GM12878 (cell line): ENCODE measurements around the gene ZNF443. TPM values are rescaled to one million over a fixed set of nuclear protein-coding genes. Genes with fewer than 3 reads are reported as not detected.

Experiments used
- ATAC-seq: fragments of 200-7000 bp; cut with Tn5 transposase; 3 replicates; pipeline ENCODE4 v1.9.1; 2020; ENCODE audit warnings: mild to moderate bottlenecking, moderate library complexity
- BruUV-seq: library from RNA; stranded (reverse); fragments of 400-500 nt; replicated peaks from 2 replicates; lab custom pipeline; 2021; lab: Mats Ljungman, UMichigan
- CTCF ChIA-PET: fragments of 300-600 bp; sonication (Branson Sonifier 250); formaldehyde crosslinking; extraction: SDS; loops from one replicate; lab custom pipeline; 2021; ENCODE audit warnings: inconsistent platforms; lab: Yijun Ruan, JAX
- POLR2A ChIA-PET: fragments of 350-600 bp; formaldehyde crosslinking; extraction: SDS; loops from one replicate; lab custom pipeline; 2021; ENCODE audit warnings: inconsistent platforms; lab: Charles Lee
- RAD21 ChIA-PET: fragments of 300-600 bp; sonication (Branson Sonifier 250); formaldehyde crosslinking; loops from one replicate; lab custom pipeline; 2023; ENCODE audit warnings: antibody characterized with exemption; ENCODE audit not compliant: unreplicated experiment; lab: Charles Lee
- SMC1A ChIA-PET: fragments of 300-600 bp; sonication (Branson Sonifier 250); formaldehyde crosslinking; loops from one replicate; lab custom pipeline; 2023; ENCODE audit not compliant: unreplicated experiment, uncharacterized antibody; lab: Charles Lee
- DNase-seq: peaks from one replicate; pipeline ENCODE4 v3.0.0-alpha.2; 2011; ENCODE audit warnings: low read depth, low spot score
- FAIRE-seq: peaks from 3 replicates; lab custom pipeline; 2011; peaks lifted over from hg19 to GRCh38; lab: Jason Lieb, UNC
- H2AFZ ChIP-seq: 2 replicates; pipeline ENCODE4 v1.6.0; 2011; ENCODE audit warnings: low read depth, low read length, control low read depth; ENCODE audit not compliant: control insufficient read depth
- H3K27ac ChIP-seq: 2 replicates; pipeline ENCODE4 v1.5.1; 2011; ENCODE audit warnings: control low read depth; ENCODE audit not compliant: control insufficient read depth, insufficient read depth
- H3K27me3 ChIP-seq, 2 experiments: replicated peaks in 1 of 2; 2 replicates each; pipeline versions ENCODE4 v1.6.0 to v1.6.1; 2011; ENCODE audit warnings: low read length in 1 of 2; ENCODE audit not compliant: control insufficient read depth in 2 of 2, insufficient read depth in 2 of 2
- H3K36me3 ChIP-seq, 2 experiments: 2 replicates each; pipeline ENCODE4 v1.5.1; 2011; ENCODE audit warnings: low read length in 1 of 2; ENCODE audit not compliant: control insufficient read depth in 2 of 2, insufficient read depth in 2 of 2
- H3K4me1 ChIP-seq: 2 replicates; pipeline ENCODE4 v1.6.1; 2011; ENCODE audit warnings: mild to moderate bottlenecking, low read length, moderate library complexity, mixed read lengths; ENCODE audit not compliant: control insufficient read depth, insufficient read depth
- H3K4me2 ChIP-seq: 2 replicates; pipeline ENCODE4 v1.6.0; 2011; ENCODE audit warnings: control low read depth; ENCODE audit not compliant: control insufficient read depth, insufficient read depth
- H3K4me3 ChIP-seq: fragments of 200-600 bp; sonication (generic); 2 replicates; pipeline ENCODE4 v1.5.1; 2016
- H3K79me2 ChIP-seq: 2 replicates; pipeline ENCODE4 v1.6.0; 2011; ENCODE audit warnings: low read length; ENCODE audit not compliant: control insufficient read depth, insufficient read depth
- H3K9ac ChIP-seq: 2 replicates; pipeline ENCODE4 v1.8.0; 2011; ENCODE audit warnings: low read length, control low read depth, mixed read lengths; ENCODE audit not compliant: control insufficient read depth, insufficient read depth
- H3K9me3 ChIP-seq: replicated peaks from 3 replicates; pipeline ENCODE4 v1.5.1; 2011; ENCODE audit warnings: mild to moderate bottlenecking, low read length; ENCODE audit not compliant: control insufficient read depth, insufficient read depth
- H4K20me1 ChIP-seq: 2 replicates; pipeline ENCODE4 v1.6.0; 2011; ENCODE audit not compliant: control insufficient read depth, insufficient read depth
- BACH1 ChIP-seq: fragments of 450-650 bp; IDR thresholded peaks from 2 replicates; pipeline ENCODE4 v1.6.1; 2017; ENCODE audit warnings: mild to moderate bottlenecking, borderline replicate concordance
- CEBPZ ChIP-seq: fragments of 150-350 bp; IDR thresholded peaks from 2 replicates; pipeline ENCODE4 v1.6.1; 2016; ENCODE audit warnings: low read depth, low read length
- GABPA ChIP-seq: IDR thresholded peaks from 2 replicates; pipeline ENCODE4 v1.6.1; 2014; ENCODE audit warnings: antibody characterized with exemption, low read depth, mild to moderate bottlenecking, inconsistent platforms
- HDAC2 ChIP-seq: fragments of 200-600 bp; sonication (generic); IDR thresholded peaks from 2 replicates; pipeline ENCODE4 v1.6.1; 2017
- MTA3 ChIP-seq: IDR thresholded peaks from 2 replicates; pipeline ENCODE4 v1.6.1; 2012; ENCODE audit warnings: low read length, inconsistent platforms, borderline replicate concordance
- MYB ChIP-seq: fragments of 150-350 bp; IDR thresholded peaks from 2 replicates; pipeline ENCODE4 v1.6.1; 2014; ENCODE audit warnings: mild to moderate bottlenecking, low read depth, low read length, borderline replicate concordance
- NR2C1 ChIP-seq: fragments of 450-650 bp; IDR thresholded peaks from 2 replicates; pipeline ENCODE4 v1.6.1; 2017; ENCODE audit warnings: antibody characterized with exemption, mild to moderate bottlenecking, moderate library complexity
- NR2F1 ChIP-seq: fragments of 450-650 bp; conservative IDR thresholded peaks from 2 replicates; pipeline ENCODE4 v1.6.1; 2017; ENCODE audit warnings: mild to moderate bottlenecking
- NRF1 ChIP-seq: conservative IDR thresholded peaks from 2 replicates; pipeline ENCODE4 v1.6.1; 2011; ENCODE audit warnings: mild to moderate bottlenecking, low read depth, low read length, improper control_type of control experiment
- SMAD5 ChIP-seq: IDR thresholded peaks from 2 replicates; pipeline ENCODE4 v1.6.1; 2016; ENCODE audit warnings: antibody characterized with exemption, low read depth
- SMC3 ChIP-seq: IDR thresholded peaks from 2 replicates; pipeline ENCODE4 v1.6.1; 2011; ENCODE audit warnings: low read length, improper control_type of control experiment, borderline replicate concordance
- SREBF1 ChIP-seq: IDR thresholded peaks from 2 replicates; pipeline ENCODE4 v1.6.1; 2012; ENCODE audit warnings: mild to moderate bottlenecking, low read length
- TBL1XR1 ChIP-seq: IDR thresholded peaks from 2 replicates; pipeline ENCODE4 v1.6.1; 2012; ENCODE audit warnings: low read depth, low read length, improper control_type of control experiment
- ZBED1 ChIP-seq: IDR thresholded peaks from 2 replicates; pipeline ENCODE4 v1.6.1; 2016; ENCODE audit warnings: borderline replicate concordance
- ZBTB11 ChIP-seq: fragments of 450-650 bp; formaldehyde crosslinking; IDR thresholded peaks from 2 replicates; pipeline ENCODE4 v1.5.0; 2022; ENCODE audit warnings: mild to moderate bottlenecking, missing genetic modification characterization
- ZNF384 ChIP-seq: IDR thresholded peaks from 2 replicates; pipeline ENCODE4 v1.6.1; 2012; ENCODE audit warnings: low read depth, mild to moderate bottlenecking, low read length, improper control_type of control experiment, borderline replicate concordance
- ZSCAN29 ChIP-seq: fragments of 450-650 bp; IDR thresholded peaks from 2 replicates; pipeline ENCODE4 v1.6.1; 2017; ENCODE audit warnings: mild to moderate bottlenecking, moderate library complexity
- WGBS: methylation state at CpG from one replicate; pipeline ENCODE4 v1.1.6; 2016; ENCODE audit warnings: low lambda C conversion rate; ENCODE audit not compliant: insufficient replicate concordance, insufficient coverage; ENCODE audit errors: missing lambda C conversion rate; 5-methylcytosine and 5-hydroxymethylcytosine counted together
- in situ Hi-C: fragments of 300-500 bp; cut with MboI; formaldehyde crosslinking; loops from 9 replicates; pipeline ENCODE4 v1.14.3; 2018; ENCODE audit warnings: mixed read lengths
- intact Hi-C: fragments of 100-400 bp; cut with micrococcal nuclease; formaldehyde crosslinking; loops from one replicate; pipeline ENCODE4 v1.14.2; 2022; ENCODE audit not compliant: unreplicated experiment
- polyA plus RNA-seq, 11 experiments: library from polyadenylated mRNA; depleted of rRNA in 4 of 11; unstranded in 6 of 11; stranded (reverse) in 5 of 11; fragments of >200 nt; fragmentation: Nextera tagmentation in 4 of 11; fragmentation: Illumina TruSeq in 1 of 11; extraction: Ambion mirVana in 4 of 11; extraction: Trizol in 1 of 11; gene quantifications; 1 replicate in 1 of 11; 2 replicates in 10 of 11; pipeline versions ENCODE4 v1.2.1 to v1.2.3, GENCODE V29; 2011 to 2016; ENCODE audit warnings: inconsistent platforms in 2 of 11, missing spikeins in 2 of 11, low read depth in 1 of 11
- total RNA-seq, 4 experiments: library from RNA; depleted of rRNA in 3 of 4; stranded (reverse); fragments of >200 nt in 3 of 4; fragmentation: Illumina TruSeq in 1 of 4; extraction: Trizol in 1 of 4; gene quantifications; 2 replicates each; pipeline versions ENCODE4 v1.2.1 to v1.2.3, GENCODE V29; 2013 to 2021
- TF ChIP-seq, protein P1 (sequence below): fragments of 450-650 bp; IDR thresholded peaks from 2 replicates; pipeline ENCODE4 v1.6.1; 2017; ENCODE audit warnings: mild to moderate bottlenecking, low read depth, inconsistent platforms; ENCODE audit not compliant: poor library complexity, severe bottlenecking

ZNF443 gene
- total and polyA plus RNA-seq, 10 of the 15 experiments (the other 5 are each of a cell fraction or from before 2014, with no cell fraction given), result 2.1 to 9.1 (median 3.9) TPM

GRCh38 chr19:12450844-12451243 is 10.0 kb upstream of the ZNF443 start:
- no TSS peak for BruUV-seq
- DNase-seq, result no peak
- H3K79me2 ChIP-seq, result no peaks in the 10 kb centered on the region
- SMC1A ChIA-PET, result no interaction called here
- no peaks in the 10 kb centered on the region for H4K20me1 ChIP-seq
- no peak overlapping the region for H3K4me3 ChIP-seq
- intact Hi-C loops, result no loop called here
- RAD21 ChIA-PET, result no interaction called here
- no peaks in the 10 kb centered on the region for H3K4me1 ChIP-seq
- in situ Hi-C loops, result no loop called here
- ATAC-seq, result no peak
- no peaks in the 10 kb centered on the region for H3K36me3 ChIP-seq
- FAIRE-seq, result no peak
- peaks cover 10% of the 10 kb centered on the region for H3K9me3 ChIP-seq
- CTCF ChIA-PET, result no interaction called here
- H3K4me2 ChIP-seq, result no peak overlapping the region
- POLR2A ChIA-PET, result no interaction called here
- no peak overlapping the region for H2AFZ ChIP-seq
- H3K9ac ChIP-seq, result no peak overlapping the region
- no peak overlapping the region for H3K27ac ChIP-seq
- H3K27me3 ChIP-seq, result no peaks in the 10 kb centered on the region
- WGBS, result 40% methylated on average over 10 of the region's 10 CpGs
- TF ChIP-seq ZNF384 (no peak), CEBPZ (no peak), BACH1 (no peak), MYB (no peak), SREBF1 (no peak), HDAC2 (no peak), ZBED1 (no peak), GABPA (no peak), NRF1 (no peak), ZBTB11 (CRISPR knock-in tag) (no peak), TBL1XR1 (no peak), ZSCAN29 (no peak), MTA3 (no peak), NR2C1 (no peak), NR2F1 (no peak), SMC3 (no peak), SMAD5 (no peak)
- TF ChIP-seq, protein P1, sequence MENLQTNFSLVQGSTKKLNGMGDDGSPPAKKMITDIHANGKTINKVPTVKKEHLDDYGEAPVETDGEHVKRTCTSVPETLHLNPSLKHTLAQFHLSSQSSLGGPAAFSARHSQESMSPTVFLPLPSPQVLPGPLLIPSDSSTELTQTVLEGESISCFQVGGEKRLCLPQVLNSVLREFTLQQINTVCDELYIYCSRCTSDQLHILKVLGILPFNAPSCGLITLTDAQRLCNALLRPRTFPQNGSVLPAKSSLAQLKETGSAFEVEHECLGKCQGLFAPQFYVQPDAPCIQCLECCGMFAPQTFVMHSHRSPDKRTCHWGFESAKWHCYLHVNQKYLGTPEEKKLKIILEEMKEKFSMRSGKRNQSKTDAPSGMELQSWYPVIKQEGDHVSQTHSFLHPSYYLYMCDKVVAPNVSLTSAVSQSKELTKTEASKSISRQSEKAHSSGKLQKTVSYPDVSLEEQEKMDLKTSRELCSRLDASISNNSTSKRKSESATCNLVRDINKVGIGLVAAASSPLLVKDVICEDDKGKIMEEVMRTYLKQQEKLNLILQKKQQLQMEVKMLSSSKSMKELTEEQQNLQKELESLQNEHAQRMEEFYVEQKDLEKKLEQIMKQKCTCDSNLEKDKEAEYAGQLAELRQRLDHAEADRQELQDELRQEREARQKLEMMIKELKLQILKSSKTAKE, result no peak
